Neural crest cell (in vitro differentiated cells): ENCODE data around the gene ZNF483. TPM values are rescaled to one million over a fixed set of nuclear protein-coding genes. Genes with fewer than 3 reads are reported as not detected.
"Not testable (repeated sequence)": the region's sequence is repeated elsewhere in the genome, so short reads cannot be mapped to it uniquely, and the experiment has no call there.

Source experiments
- DNase-seq: peaks from one replicate; pipeline ENCODE4 v3.0.0; 2021; ENCODE audit warnings: low read depth, mixed read lengths, low spot score
- H3K27ac Mint-ChIP-seq: one replicate; pipeline ENCODE4 v1.8.0; 2021; ENCODE audit warnings: mild to moderate bottlenecking, mixed read lengths; ENCODE audit not compliant: unreplicated experiment
- H3K27me3 Mint-ChIP-seq: 2 replicates; pipeline ENCODE4 v1.8.0; 2021; ENCODE audit warnings: low read depth, mild to moderate bottlenecking, mixed read lengths
- H3K36me3 Mint-ChIP-seq: 2 replicates; pipeline ENCODE4 v1.8.0; 2021; ENCODE audit warnings: low read depth, mild to moderate bottlenecking, mixed read lengths
- H3K4me1 Mint-ChIP-seq: 2 replicates; pipeline ENCODE4 v1.8.0; 2021; ENCODE audit warnings: mixed read lengths
- H3K4me3 Mint-ChIP-seq: one replicate; pipeline ENCODE4 v1.8.0; 2021; ENCODE audit warnings: mild to moderate bottlenecking, mixed read lengths
- H3K9me3 Mint-ChIP-seq: 2 replicates; pipeline ENCODE4 v1.8.0; 2021; ENCODE audit warnings: mixed read lengths
- total RNA-seq: library from RNA; stranded (reverse); gene quantifications from 2 replicates; pipeline ENCODE4 v1.2.1, GENCODE V29; 2021
- TF ChIP-seq, protein P1 (sequence below): fragments of 200-600 bp; sonication (generic); conservative IDR thresholded peaks from 2 replicates; pipeline ENCODE4 v1.5.0; 2021; ENCODE audit warnings: antibody characterized with exemption, mild to moderate bottlenecking

The ZNF483 gene
- total RNA-seq, 1 donor from 2014 or later, result 26.0 TPM

DNA sequence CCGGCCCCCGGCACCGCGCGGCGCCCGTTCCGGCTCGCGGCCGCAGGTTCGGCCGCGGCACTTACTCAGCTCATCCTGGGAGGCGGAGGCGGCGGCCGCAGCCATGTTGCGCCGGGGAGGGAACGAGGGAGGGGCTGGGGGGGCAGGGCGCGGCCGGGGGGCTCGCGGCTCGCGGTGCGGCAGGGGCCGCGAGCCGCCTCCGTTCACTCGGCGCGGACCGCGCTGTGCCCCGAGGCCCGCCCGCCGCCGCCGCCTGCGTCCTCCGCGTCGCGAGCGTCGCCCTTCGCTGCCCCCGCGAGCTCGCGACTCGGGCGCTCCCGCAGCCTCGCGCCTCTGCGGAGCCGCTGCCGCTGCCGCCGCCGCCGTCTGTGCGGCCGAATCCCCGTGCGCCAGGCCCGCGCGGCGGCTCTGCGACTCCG lies 41.5 kb upstream of the ZNF483 start:
- Mint-ChIP-seq H3K36me3 (no peaks in the 10 kb centered on the region), H3K9me3 (no peaks in the 10 kb centered on the region), H3K27me3 (peaks cover 4% of the 10 kb centered on the region), H3K27ac (no peak overlapping the region), H3K4me3 (no peak overlapping the region), H3K4me1 (peaks cover 31% of the 10 kb centered on the region)
- TF ChIP-seq, protein P1, sequence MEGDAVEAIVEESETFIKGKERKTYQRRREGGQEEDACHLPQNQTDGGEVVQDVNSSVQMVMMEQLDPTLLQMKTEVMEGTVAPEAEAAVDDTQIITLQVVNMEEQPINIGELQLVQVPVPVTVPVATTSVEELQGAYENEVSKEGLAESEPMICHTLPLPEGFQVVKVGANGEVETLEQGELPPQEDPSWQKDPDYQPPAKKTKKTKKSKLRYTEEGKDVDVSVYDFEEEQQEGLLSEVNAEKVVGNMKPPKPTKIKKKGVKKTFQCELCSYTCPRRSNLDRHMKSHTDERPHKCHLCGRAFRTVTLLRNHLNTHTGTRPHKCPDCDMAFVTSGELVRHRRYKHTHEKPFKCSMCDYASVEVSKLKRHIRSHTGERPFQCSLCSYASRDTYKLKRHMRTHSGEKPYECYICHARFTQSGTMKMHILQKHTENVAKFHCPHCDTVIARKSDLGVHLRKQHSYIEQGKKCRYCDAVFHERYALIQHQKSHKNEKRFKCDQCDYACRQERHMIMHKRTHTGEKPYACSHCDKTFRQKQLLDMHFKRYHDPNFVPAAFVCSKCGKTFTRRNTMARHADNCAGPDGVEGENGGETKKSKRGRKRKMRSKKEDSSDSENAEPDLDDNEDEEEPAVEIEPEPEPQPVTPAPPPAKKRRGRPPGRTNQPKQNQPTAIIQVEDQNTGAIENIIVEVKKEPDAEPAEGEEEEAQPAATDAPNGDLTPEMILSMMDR, result no peak
- DNase-seq, result no peak

DNA sequence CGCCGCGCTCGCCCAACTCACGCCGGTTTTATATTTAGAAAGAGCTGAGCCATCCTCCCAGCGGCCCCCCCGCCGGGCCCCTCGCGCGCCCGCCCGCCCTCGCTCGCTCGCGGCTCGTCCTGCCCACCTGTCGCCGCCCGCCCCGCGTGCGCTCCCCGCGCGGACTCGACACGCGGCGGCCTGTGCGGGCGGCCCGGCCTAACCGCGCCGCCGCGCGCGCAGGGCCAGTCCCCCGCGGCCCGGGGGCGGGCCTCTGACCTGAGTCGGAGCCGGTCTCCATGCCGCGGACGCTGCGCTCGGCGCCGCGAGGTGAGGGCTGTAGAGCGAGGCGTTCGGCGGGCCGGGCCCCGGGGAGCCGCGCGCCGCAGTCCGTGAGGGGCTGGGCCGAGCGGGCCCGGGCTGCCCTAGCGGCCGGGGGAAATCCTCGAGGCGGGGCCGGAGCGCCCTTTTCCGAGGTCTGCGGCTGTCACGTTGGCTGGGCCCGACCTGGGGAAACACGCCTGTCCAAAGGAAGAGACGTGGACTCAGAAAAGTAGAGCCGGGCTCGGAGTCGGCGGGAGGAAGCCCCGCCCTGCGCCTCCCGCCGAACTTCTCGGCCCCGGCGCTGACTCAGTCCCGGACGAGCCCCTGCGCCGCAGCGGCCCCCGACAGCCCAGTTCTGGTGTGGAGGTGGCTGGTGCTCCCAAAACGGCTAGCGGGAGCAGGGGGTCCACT lies 41.0 kb upstream of the ZNF483 start, which contains the start of gene ECPAS:
TSS of gene ECPAS (minus strand) at position 526 of the 714 bp plus-strand sequence. CDS start 11,465 bp downstream, outside the sequence.
- Mint-ChIP-seq H3K36me3 (no peaks in the 10 kb centered on the region), H3K9me3 (no peaks in the 10 kb centered on the region)
- TF ChIP-seq, protein P1, result no peak

DNA sequence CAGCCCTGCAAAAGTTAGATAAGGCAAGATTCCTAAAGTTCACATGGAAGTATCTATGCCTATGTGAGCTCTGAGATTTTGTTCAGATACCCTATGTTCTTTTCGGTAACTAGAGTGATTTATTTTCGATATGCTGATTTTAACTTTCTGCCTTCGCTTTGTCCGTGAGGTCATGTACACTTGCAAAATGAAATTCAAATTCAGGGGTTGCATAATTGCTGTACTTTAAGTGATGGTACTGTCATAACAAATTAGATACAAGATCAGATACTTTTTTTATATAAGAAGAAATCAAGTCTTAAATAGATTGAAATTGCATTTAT lies 40.4 kb upstream of the ZNF483 start:
- Mint-ChIP-seq H3K27me3 (peaks cover 4% of the 10 kb centered on the region), H3K36me3 (no peaks in the 10 kb centered on the region), H3K9me3 (no peaks in the 10 kb centered on the region), H3K27ac (peak overlapping the region; percentile 96), H3K4me3 (peak overlapping the region; percentile 91), H3K4me1 (peaks cover 31% of the 10 kb centered on the region)
- TF ChIP-seq, protein P1, result no peak
- no peak for DNase-seq

More for the DNA sequence above, 41.0 kb upstream of the ZNF483 start, which contains the start of gene ECPAS:
- Mint-ChIP-seq H3K4me1 (peaks cover 31% of the 10 kb centered on the region), H3K27ac (peak within 1 kb of the TSS; percentile 96), H3K27me3 (peaks cover 4% of the 10 kb centered on the region), H3K4me3 (peak within 1 kb of the TSS; percentile 91)
- DNase-seq, result peak; percentile 62

DNA sequence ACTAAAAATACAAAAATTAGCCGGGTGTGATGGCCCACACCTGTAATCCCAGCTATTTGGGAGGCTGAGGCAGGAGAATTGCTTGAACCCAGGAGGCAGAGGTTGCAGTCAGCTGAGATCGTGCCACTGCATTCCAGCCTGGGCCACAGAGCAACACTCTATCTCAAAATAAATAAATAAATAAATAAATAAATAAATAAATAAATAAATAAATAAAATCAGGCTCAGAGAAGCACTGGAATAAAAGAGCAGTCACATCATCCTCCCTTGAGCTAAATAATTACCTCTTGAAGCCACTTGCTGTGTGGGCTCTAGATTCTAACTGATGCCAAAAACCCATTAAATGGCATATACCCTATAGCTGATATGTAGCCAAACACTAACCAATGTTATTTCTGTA lies 27.8 kb upstream of the ZNF483 start:
- H3K4me1 Mint-ChIP-seq, H3K27me3 Mint-ChIP-seq, H3K27ac Mint-ChIP-seq, H3K4me3 Mint-ChIP-seq, DNase-seq, H3K36me3 Mint-ChIP-seq, H3K9me3 Mint-ChIP-seq: not testable (repeated sequence)

DNA sequence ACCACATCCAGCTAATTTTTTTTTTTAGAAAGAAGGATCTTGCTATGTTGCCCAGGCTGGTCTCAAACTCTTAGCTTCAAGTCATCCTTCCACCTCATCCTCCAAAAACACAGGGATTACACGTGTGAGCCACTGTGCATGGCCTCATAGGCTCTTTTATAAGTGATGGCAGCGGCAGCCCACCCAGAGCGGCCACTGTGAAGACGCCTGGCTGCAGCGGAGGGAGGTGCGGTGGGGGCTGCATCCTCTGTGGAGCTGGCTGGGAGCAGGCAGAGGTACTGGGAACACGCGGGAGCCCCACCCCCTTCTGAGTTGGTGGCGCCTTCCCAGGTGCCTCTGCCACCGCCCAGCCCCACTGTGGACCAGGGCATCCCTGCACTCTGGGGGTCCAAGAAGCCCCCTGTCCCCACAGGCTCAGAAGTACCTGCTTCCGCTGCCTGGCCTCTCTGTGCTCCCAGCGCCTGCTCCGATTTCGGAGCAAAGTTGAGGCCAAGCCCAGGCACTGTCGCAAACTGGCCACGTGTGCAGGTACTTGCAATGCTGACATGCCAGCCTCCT lies 23.9 kb upstream of the ZNF483 start:
- H3K9me3 Mint-ChIP-seq, result no peaks in the 10 kb centered on the region
- H3K27ac Mint-ChIP-seq, result no peak overlapping the region

More for the DNA sequence above, 23.9 kb upstream of the ZNF483 start:
- no peak for DNase-seq
- no peaks in the 10 kb centered on the region for H3K36me3 Mint-ChIP-seq
- H3K4me1 Mint-ChIP-seq, result no peaks in the 10 kb centered on the region
- no peak overlapping the region for H3K4me3 Mint-ChIP-seq
- no peaks in the 10 kb centered on the region for H3K27me3 Mint-ChIP-seq
- TF ChIP-seq, protein P1, result no peak
